GM23338 (cell line): ENCODE results near the gene SERTAD3. TPM values are rescaled to one million over a fixed set of nuclear protein-coding genes. Genes with fewer than 3 reads are reported as not detected.

Experiments
- ATAC-seq: fragments of 200-7000 bp; cut with Tn5 transposase; 3 replicates; pipeline ENCODE4 v1.9.1; 2020
- DNase-seq: peaks from one replicate; pipeline ENCODE4 v3.0.0-alpha.2; 2015; ENCODE audit warnings: low spot score
- H2AFZ ChIP-seq: fragments of 200-600 bp; sonication (generic); 2 replicates; pipeline ENCODE4 v1.8.0; 2016; ENCODE audit warnings: antibody characterized with exemption, mild to moderate bottlenecking, moderate library complexity
- H3F3A ChIP-seq: fragments of 200-600 bp; sonication (generic); replicated peaks from 2 replicates; pipeline ENCODE4 v1.8.0; 2017; ENCODE audit warnings: antibody characterized with exemption, mixed run types, low read depth
- H3K27ac ChIP-seq: fragments of 200-600 bp; sonication (generic); 2 replicates; pipeline ENCODE4 v1.6.1; 2016; ENCODE audit warnings: low read depth
- H3K27me3 ChIP-seq: fragments of 200-600 bp; sonication (generic); 2 replicates; pipeline ENCODE4 v1.8.0; 2016; ENCODE audit warnings: mild to moderate bottlenecking, mixed run types, moderate library complexity; ENCODE audit not compliant: insufficient read depth
- H3K36me3 ChIP-seq: fragments of 200-600 bp; sonication (generic); 2 replicates; pipeline ENCODE4 v1.8.0; 2016; ENCODE audit warnings: mild to moderate bottlenecking; ENCODE audit not compliant: insufficient read depth
- H3K4me1 ChIP-seq: fragments of 200-600 bp; sonication (generic); 2 replicates; pipeline ENCODE4 v1.8.0; 2016; ENCODE audit warnings: mild to moderate bottlenecking, moderate library complexity; ENCODE audit not compliant: insufficient read depth
- H3K4me2 ChIP-seq: fragments of 200-600 bp; sonication (generic); 2 replicates; pipeline ENCODE4 v1.7.1; 2017; ENCODE audit warnings: mixed run types
- H3K4me3 ChIP-seq: fragments of 200-600 bp; sonication (generic); 2 replicates; pipeline ENCODE4 v1.6.1; 2016; ENCODE audit warnings: mixed run types
- H3K79me2 ChIP-seq: fragments of 200-600 bp; sonication (generic); replicated peaks from 2 replicates; pipeline ENCODE4 v1.8.0; 2017; ENCODE audit warnings: mild to moderate bottlenecking; ENCODE audit not compliant: insufficient read depth
- H3K9me2 ChIP-seq: fragments of 200-600 bp; sonication (generic); 2 replicates; pipeline ENCODE4 v1.8.0; 2017; ENCODE audit not compliant: insufficient read depth
- H4K20me1 ChIP-seq: fragments of 200-600 bp; sonication (generic); replicated peaks from 2 replicates; pipeline ENCODE4 v1.8.0; 2017; ENCODE audit warnings: mild to moderate bottlenecking; ENCODE audit not compliant: insufficient read depth
- H3K27ac Mint-ChIP-seq: 2 replicates; pipeline ENCODE4 v1.8.0; 2020; ENCODE audit warnings: inconsistent platforms, mild to moderate bottlenecking, moderate library complexity, mixed read lengths
- H3K27me3 Mint-ChIP-seq: 3 replicates; pipeline ENCODE4 v1.8.0; 2022; ENCODE audit warnings: low read depth, mild to moderate bottlenecking, moderate library complexity, mixed read lengths, inconsistent platforms; ENCODE audit not compliant: insufficient read depth, poor library complexity
- H3K36me3 Mint-ChIP-seq: 3 replicates; pipeline ENCODE4 v1.8.0; 2021; ENCODE audit warnings: low read depth, mild to moderate bottlenecking, inconsistent platforms, moderate library complexity, mixed read lengths
- H3K4me1 Mint-ChIP-seq: 3 replicates; pipeline ENCODE4 v1.8.0; 2020; ENCODE audit warnings: mild to moderate bottlenecking, inconsistent platforms, mixed read lengths
- H3K4me3 Mint-ChIP-seq: 3 replicates; pipeline ENCODE4 v1.8.0; 2021; ENCODE audit warnings: moderate library complexity, mild to moderate bottlenecking, inconsistent platforms, mixed read lengths
- H3K9me3 Mint-ChIP-seq: 3 replicates; pipeline ENCODE4 v1.8.0; 2020; ENCODE audit warnings: moderate library complexity, mild to moderate bottlenecking, inconsistent platforms, mixed read lengths
- CTCF ChIP-seq, 2 experiments: fragments of 200-600 bp in 1 of 2; sonication (generic) in 1 of 2; conservative IDR thresholded peaks; 2 replicates each; pipeline versions ENCODE4 v1.5.1 to v1.6.1; 2016 to 2017; ENCODE audit warnings: antibody characterized with exemption in 2 of 2, low read depth in 2 of 2, mild to moderate bottlenecking in 2 of 2, moderate library complexity in 1 of 2
- EZH2 ChIP-seq: fragments of 200-600 bp; sonication (generic); IDR thresholded peaks from one replicate; pipeline ENCODE4 v1.8.0; 2017; ENCODE audit warnings: antibody characterized with exemption, mild to moderate bottlenecking, low read depth; ENCODE audit not compliant: unreplicated experiment
- EZH2phosphoT487 ChIP-seq: fragments of 200-600 bp; sonication (generic); IDR thresholded peaks from one replicate; pipeline ENCODE4 v1.8.1; 2018; ENCODE audit warnings: antibody characterized with exemption; ENCODE audit not compliant: unreplicated experiment
- STAT1 ChIP-seq: IDR thresholded peaks from one replicate; pipeline ENCODE4 v1.6.1; 2016; ENCODE audit warnings: antibody characterized with exemption; ENCODE audit not compliant: unreplicated experiment
- ZNF114 ChIP-seq: fragments of 250-450 bp; sonication (Bioruptor Pico); IDR thresholded peaks from 2 replicates; pipeline ENCODE4 v1.5.0; 2020; ENCODE audit warnings: mild to moderate bottlenecking, moderate library complexity
- polyA plus RNA-seq: library from polyadenylated mRNA; unstranded; fragments of >200 nt; fragmentation: Nextera tagmentation; extraction: Ambion mirVana; gene quantifications from 2 replicates; pipeline ENCODE4 v1.2.1, GENCODE V29; 2016
- total RNA-seq: library from RNA; depleted of rRNA; stranded (reverse); fragments of >200 nt; shearing (Covaris generic); gene quantifications from 2 replicates; pipeline ENCODE4 v1.2.3, GENCODE V29; 2014
- TF ChIP-seq, protein P1 (sequence below): IDR thresholded peaks from one replicate; pipeline ENCODE4 v1.6.1; 2018; ENCODE audit warnings: antibody characterized with exemption; ENCODE audit not compliant: unreplicated experiment
- TF ChIP-seq, protein P2 (sequence below): IDR thresholded peaks from 2 replicates; pipeline ENCODE4 v1.6.1; 2016; ENCODE audit warnings: antibody characterized with exemption

SERTAD3 gene
- total and polyA plus RNA-seq, 2 experiments from 2014 or later: 15.4 to 24.1 TPM

DNA sequence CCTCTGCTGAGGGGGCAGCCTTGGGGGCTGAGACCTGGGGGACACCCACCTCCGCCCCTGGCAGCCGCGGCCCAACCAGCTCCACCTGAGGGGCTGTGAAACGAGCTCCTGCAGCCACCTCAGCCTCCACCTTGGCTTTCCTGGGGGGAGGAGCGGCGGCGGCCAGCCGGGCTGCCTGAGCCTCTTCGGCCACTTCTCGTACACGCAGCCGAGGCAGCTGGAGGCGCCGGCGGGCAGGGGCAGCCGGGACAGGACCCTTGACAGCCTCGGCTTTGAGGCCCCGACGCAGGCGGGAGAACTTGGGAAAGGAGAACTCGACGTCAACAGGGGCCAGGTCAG is 46.6 kb downstream of the SERTAD3 start (continued):
- TF ChIP-seq CTCF (conservative IDR thresholded peaks at IDR 0.05; ENCODE audit: low read depth in 2 of 2): no peak
- TF ChIP-seq EZH2: no peak
- TF ChIP-seq, protein P1, sequence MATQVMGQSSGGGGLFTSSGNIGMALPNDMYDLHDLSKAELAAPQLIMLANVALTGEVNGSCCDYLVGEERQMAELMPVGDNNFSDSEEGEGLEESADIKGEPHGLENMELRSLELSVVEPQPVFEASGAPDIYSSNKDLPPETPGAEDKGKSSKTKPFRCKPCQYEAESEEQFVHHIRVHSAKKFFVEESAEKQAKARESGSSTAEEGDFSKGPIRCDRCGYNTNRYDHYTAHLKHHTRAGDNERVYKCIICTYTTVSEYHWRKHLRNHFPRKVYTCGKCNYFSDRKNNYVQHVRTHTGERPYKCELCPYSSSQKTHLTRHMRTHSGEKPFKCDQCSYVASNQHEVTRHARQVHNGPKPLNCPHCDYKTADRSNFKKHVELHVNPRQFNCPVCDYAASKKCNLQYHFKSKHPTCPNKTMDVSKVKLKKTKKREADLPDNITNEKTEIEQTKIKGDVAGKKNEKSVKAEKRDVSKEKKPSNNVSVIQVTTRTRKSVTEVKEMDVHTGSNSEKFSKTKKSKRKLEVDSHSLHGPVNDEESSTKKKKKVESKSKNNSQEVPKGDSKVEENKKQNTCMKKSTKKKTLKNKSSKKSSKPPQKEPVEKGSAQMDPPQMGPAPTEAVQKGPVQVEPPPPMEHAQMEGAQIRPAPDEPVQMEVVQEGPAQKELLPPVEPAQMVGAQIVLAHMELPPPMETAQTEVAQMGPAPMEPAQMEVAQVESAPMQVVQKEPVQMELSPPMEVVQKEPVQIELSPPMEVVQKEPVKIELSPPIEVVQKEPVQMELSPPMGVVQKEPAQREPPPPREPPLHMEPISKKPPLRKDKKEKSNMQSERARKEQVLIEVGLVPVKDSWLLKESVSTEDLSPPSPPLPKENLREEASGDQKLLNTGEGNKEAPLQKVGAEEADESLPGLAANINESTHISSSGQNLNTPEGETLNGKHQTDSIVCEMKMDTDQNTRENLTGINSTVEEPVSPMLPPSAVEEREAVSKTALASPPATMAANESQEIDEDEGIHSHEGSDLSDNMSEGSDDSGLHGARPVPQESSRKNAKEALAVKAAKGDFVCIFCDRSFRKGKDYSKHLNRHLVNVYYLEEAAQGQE: no peak
- TF ChIP-seq EZH2phosphoT487: no peak

GRCh38 chr19:40396886-40397567 is 47.1 kb downstream of the SERTAD3 start:
- Mint-ChIP-seq H3K27me3 (peaks cover 27% of the 10 kb centered on the region), H3K9me3 (no peaks in the 10 kb centered on the region; the same call in 1 of the 3 replicates), H3K4me1 (peaks cover 16% of the 10 kb centered on the region), H3K36me3 (no peaks in the 10 kb centered on the region), H3K4me3 (no peak overlapping the region), H3K27ac (no peak overlapping the region)
- peaks cover 16% of the 10 kb centered on the region for H3K27me3 ChIP-seq
- H3K9me2 ChIP-seq: no peaks in the 10 kb centered on the region
- no peaks in the 10 kb centered on the region for H3K79me2 ChIP-seq
- H2AFZ ChIP-seq: no peak overlapping the region
- DNase-seq: no peak
- H3K4me1 ChIP-seq: no peaks in the 10 kb centered on the region
- H3F3A ChIP-seq: peaks cover 4% of the 10 kb centered on the region
- no peaks in the 10 kb centered on the region for H3K36me3 ChIP-seq
- H3K4me3 ChIP-seq: no peak overlapping the region
- H3K4me2 ChIP-seq: no peak overlapping the region
- no peak for ATAC-seq
- H4K20me1 ChIP-seq: no peaks in the 10 kb centered on the region
- H3K27ac ChIP-seq: no peak overlapping the region
- TF ChIP-seq, protein P2, sequence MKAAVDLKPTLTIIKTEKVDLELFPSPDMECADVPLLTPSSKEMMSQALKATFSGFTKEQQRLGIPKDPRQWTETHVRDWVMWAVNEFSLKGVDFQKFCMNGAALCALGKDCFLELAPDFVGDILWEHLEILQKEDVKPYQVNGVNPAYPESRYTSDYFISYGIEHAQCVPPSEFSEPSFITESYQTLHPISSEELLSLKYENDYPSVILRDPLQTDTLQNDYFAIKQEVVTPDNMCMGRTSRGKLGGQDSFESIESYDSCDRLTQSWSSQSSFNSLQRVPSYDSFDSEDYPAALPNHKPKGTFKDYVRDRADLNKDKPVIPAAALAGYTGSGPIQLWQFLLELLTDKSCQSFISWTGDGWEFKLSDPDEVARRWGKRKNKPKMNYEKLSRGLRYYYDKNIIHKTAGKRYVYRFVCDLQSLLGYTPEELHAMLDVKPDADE: no peak
- TF ChIP-seq STAT1 (no peak), EZH2 (no peak), ZNF114 (CRISPR knock-in tag) (no peak)
